Measurements from ENCODE around the gene HNMT.

HNMT gene

DNA sequence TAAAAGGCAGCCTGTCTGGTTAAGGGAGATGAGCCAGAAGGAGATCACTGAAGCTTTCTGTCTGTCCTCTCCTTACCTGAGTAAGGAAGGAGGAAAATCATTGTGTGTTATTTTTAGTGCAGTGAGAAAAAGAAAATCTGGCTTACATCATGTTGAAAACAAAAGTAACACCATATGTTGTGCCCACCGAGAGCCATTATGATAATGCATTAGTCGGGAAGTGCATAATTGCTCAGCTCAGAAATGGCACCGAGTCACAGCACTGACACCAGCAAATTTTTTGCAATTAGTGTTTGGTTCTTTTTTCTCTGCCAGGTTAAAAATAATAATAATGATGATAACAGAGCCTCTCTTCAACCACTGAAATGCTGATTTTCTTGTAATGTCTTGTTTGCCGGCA, 46.6 kb downstream of the HNMT start:
- no peak for DNase-seq (ENCODE audit: low read depth in 3 of 3, low spot score in 1 of 3)

DNA sequence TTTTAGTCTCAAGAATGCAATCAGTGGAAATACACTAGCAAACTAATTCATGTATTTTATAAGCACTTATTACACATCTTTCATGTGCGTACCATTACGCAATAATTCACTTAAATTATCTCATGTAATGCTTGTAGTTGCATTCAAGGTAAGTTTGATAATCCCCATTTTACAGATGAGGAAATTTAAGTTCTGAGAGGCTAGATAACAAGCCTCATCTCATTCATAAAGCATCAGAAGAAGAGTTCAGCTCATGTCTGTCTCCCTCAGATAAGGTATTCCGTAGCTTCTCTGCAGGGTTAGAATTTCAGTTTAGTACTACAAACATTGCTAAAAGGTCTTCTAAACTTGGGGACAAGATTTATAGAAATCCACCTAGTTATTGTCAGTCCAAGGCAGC, 47.8 kb downstream of the HNMT start:
- DNase-seq (ENCODE audit: low read depth in 3 of 3, low spot score in 1 of 3): no peak

DNA sequence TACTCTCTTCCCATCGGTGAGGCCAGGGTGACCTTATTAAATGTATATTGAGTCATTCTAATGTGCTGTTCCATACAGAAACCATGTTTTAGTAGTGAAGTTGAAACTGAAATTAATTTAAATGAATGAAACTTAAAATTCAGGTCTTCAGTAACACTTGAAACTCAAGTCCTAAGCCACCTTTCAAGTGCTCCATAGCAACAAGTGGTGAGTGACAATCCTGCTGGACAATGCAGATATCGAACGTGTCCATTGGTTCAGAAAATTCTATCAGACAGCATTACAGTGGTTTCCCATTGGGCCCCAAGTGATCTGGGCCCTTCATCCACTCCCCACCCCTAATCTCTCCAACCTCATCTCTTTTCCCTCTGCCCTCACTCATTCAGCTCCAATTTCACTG, 48.7 kb downstream of the HNMT start:
- no peak for DNase-seq (ENCODE audit: low read depth in 3 of 3, low spot score in 1 of 3)

DNA sequence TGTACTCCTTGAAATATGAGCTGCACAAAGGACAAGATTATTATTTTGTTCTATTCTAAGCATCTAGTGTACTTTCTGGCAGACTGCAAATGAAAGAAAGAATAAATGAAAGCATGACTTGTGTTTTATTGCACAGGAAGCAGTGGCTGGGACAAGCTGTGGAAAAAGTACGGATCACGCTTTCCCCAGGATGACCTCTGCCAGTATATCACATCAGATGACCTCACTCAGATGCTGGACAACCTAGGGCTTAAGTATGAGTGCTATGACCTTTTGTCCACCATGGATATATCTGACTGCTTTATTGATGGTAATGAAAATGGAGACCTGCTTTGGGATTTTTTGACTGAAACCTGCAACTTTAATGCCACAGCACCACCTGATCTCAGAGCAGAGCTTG, 49.4 kb downstream of the HNMT start:
- DNase-seq (ENCODE audit: low read depth in 3 of 3, low spot score in 1 of 3): no peak

DNA sequence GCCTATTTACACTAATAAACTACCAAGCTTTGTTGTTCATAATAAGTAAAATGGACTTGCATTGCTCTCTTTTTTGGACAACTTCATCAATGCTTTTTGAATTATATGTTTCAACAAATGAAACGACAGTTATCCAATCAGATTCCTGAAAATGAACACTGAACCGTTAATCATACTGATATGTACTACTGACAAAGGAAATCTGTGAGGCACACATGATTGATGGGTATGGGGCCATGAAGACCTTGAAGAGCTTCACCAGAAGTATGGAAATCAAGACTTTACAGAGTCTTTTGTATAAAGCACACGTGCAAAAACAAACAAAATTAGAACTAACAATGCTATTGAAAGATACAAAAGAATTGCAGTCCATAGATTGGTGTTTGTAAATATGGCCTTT, 51.2 kb downstream of the HNMT start:
- no peak for DNase-seq (ENCODE audit: low read depth in 3 of 3, low spot score in 1 of 3)

DNA sequence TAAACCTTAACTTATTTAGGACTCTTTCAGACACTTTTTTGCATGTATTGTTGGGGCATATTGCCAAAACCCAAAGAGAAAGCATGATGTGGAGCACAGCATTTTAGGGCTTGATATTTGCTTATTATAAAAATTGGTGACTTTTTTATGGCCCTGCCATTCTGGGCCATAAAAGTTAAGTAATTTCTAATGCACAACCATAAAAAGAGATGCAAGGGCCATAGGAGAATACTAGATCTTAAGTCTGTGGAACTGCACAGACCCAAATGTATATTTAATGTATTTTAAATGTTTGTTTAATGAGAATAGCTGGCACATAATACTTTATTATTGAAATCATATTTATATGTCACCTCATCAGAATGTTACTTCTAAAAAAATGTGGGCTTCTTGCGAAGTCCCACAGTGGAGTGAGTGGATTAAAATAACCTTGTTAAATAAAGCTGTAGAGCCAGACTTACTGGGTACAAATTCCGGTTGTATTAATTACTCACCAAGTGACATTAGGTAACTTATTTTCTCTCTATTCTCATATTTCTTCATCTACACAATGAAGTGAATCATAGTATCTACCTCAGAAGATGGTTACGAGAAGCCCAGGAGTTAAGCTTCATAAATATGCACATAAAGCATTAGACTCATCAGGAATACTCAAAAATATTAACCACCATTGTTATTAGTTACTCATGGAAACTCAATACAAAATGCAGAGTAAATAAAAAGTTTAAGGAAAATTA, 52.2 kb downstream of the HNMT start:
- DNase-seq (ENCODE audit: low read depth in 3 of 3, low spot score in 1 of 3): no peak

DNA sequence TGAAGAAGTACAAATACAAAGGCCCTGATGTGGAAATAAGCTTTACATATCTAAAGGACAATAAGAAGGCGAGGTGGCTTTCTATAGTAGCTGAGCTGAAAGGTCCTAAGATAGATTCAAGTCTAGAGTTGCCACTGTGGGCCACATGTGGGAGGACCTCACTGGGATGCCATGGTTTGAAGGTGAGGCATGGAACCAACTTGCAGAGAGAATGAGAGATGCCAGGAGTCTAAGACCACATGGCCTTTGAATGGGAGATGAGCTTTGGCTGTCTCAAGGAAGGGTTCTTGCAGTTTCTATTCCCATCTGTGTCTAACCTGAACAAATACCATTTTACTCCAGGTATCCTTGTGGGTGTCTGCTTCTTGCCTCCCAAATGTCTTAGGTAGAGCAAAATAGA, 53.6 kb downstream of the HNMT start:
- no peak for DNase-seq (ENCODE audit: low read depth in 3 of 3, low spot score in 1 of 3)

DNA sequence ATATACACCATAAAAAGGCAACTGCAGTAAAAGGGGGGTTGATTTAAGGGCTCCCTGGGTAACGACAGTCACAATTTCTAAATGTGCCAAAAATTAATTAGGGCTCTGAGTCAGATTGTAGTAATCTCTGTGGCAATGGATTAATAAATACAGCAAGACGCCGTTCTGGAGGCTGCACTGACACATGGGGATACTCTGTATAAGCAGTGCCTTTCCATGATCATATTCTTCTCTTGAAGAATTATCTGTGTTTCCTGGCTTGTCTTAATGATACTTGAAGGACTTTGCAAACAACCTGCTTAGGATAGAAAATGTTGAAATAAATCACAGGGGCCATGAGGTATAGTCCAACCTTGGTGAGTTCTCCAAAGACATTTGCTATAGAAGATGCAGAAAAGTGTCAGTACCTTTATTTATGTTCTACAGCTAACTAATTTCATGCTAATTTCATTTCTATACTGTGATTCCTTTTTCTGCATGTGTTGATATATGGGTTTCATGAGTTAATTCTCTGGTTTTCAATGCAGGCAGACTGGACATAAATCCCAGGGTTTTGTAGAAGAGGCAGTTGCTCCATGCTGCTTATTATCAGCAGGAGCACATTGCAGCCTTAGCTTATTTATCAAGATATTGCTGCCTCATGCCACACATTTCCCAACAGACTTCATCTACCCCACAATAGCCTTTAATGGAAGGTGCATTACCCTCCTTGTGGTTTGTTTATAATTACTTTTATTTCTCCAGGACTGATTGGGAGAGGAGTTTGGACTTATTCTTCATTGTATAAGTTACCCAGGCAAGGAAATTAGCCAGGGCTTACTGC, 54.8 kb downstream of the HNMT start:
- no peak for DNase-seq (ENCODE audit: low read depth in 3 of 3, low spot score in 1 of 3)

DNA sequence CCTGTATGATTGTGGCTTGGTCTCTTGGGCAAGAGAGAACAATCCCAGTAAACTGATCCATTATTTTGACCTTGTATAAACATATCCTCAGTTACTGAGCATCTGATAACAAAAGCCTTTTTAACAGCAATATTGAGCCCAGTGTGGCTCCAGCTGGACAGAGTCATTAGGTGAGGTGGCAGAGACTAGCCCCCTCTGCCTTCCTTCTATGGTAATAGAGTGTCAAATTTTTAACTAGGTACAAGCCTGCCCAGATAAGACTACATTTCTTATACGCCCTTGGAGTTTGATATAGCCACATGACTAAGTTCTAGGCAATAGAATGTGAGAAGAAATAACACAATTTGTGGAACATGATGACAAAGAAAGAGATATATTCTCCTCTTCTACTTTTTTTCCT, 56.2 kb downstream of the HNMT start:
- no peak for DNase-seq (ENCODE audit: low read depth in 3 of 3, low spot score in 1 of 3)

DNA sequence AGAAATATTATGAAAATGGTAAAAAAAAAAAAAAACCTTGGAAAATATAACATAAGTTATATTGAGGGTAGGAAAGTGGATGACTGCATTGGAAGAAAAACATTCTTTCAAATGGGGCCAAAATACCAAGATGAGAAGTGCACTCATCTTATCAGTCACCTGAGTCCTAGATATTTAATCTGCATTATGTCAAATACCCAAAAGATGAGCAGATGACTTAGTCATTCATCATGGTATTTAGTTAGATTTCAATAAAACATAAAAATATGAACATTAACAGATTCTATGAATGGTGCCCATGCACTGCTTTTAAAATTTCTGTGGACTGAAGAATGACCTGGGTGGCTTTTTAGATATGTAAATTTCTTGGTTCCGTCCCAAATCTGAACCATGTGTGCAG, 56.9 kb downstream of the HNMT start:
- DNase-seq (ENCODE audit: low read depth in 3 of 3, low spot score in 1 of 3): no peak

DNA sequence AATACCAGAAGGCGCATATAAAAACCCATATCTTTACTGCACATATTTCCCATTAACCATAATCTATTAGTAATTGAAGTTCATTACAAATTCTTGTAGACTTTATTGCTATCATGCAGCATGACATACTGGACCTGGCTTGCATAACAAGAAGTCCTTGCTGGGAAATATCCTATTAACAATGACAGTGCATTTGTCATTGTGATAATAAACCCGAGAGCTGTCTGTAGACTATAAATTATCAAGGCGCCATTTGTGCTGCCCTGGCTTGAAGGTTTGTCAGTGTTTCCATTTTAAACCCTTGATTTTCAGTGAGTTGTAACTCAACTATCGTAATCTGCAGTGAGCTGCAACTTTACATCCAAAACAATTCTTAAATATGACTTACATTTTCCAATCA, 59.0 kb downstream of the HNMT start:
- DNase-seq (ENCODE audit: low read depth in 3 of 3, low spot score in 1 of 3): no peak

DNA sequence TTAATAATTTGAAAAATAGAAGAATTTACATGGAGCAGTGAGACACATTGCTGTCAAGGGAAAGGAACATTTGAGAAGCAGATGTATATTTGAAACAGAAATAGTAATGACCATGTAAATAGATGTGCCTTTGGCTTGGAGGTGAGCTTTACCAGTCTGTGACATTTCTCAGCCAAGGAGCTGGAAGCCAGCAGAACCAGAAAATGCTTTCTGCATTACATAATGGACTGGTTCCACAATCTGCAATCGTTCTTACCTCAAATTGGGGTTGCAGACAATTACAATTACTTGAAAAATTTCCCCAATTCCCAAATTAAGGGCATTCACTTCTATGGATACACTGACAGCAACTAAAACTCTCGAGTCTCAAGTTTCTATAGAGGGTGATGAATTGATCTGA, 59.7 kb downstream of the HNMT start:
- DNase-seq (ENCODE audit: low read depth in 3 of 3, low spot score in 1 of 3): no peak

DNA sequence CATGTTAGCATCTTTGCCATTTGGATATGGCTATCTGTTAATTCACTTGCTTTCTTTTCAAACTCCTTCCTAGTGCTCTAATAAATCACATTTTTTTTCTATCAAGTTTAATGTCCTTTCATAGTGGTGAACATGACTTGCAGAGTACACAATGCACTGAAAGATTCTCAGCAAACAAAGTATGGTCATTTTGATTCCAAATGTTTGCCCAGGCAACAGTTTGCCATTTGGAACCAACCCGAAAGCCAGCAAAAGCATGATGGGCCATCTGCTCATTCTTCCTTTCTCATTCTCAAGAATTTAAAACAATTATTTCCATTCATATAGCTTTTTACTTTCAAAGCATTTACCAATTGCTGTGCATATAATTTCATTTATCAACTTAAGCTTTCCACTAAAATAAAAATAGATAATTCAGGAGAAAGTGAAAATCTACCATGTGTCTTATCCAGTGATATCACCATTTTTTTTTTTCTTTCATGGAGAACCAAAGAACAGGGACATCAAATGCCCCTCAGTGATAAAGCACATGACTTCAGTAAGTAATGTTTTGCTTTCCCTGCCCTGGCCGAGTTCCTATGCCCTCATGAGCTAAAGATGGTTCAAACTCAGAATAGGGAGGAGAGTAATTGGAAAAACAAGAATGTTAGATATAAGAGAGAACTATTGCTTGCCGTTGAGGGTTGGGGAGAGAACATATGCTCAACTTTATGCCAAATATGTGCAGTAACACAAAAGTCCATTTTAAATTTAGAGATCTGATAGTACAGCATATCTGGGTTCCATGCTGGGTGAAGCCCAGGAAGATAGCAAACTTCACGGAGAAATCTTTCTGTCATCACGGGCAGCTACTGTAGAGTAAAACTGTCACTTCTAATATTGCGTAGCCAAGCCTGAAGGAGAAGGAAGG, 62.1 kb downstream of the HNMT start:
- DNase-seq (ENCODE audit: low read depth in 3 of 3, low spot score in 1 of 3): no peak

DNA sequence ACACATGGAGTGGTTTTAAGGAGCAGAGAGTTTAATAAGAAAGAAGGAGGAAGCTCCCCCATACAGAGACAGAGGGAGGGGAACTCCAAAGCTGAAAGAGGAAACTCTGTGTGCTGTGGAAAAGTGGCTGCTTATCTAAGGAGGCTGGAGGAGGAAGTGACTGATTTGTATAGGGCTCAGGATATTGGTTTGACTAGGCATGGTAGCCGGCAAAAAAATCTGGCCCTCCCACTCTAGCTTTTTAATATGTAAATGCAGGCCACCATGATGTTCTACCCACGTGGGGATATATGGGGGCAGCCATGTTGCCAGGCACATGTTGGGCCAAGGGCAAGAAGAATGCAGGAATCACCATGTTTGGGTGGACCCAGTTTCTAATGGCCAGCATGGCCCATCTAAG, 64.3 kb downstream of the HNMT start:
- DNase-seq (ENCODE audit: low read depth in 3 of 3, low spot score in 1 of 3): no peak

DNA sequence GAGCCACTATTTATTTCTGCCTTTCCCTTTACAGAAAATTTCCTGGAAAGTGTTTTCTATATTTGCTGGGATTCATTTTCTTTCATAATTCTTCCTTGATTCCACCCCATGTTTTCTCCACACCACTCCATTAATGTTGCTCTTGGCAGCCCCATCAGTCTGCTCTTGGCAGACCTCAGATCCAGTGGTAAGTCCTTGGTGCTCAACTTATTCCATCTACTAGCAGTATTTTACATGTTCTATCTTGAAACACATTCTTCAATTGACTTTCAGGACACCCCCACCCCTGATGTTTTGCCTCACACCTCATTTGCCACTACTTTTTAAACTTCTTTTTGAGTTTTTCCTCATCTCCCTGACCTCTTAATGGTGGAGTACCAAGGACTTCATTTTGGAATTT, 65.0 kb downstream of the HNMT start:
- no peak for DNase-seq (ENCODE audit: low read depth in 3 of 3, low spot score in 1 of 3)

DNA sequence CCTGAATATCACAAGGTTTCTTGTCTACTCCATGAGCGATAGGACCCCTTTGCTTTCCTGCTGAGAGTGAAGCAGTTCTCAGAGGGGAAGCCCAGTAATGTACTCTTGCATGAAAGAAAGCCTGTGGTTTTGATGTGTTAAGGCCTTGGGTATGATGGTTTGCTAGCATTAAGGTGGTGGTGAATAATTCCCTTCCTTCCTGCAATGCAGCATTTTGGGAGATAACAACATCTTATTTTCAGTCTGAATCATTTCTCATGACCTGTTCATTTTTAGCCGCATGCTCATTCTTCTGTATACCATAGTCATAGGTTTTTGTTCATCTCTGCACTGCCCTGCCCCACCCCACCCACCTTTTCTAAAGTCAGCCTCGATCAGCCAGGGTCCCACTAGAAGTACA, 66.2 kb downstream of the HNMT start:
- DNase-seq (ENCODE audit: low read depth in 3 of 3, low spot score in 1 of 3): no peak

DNA sequence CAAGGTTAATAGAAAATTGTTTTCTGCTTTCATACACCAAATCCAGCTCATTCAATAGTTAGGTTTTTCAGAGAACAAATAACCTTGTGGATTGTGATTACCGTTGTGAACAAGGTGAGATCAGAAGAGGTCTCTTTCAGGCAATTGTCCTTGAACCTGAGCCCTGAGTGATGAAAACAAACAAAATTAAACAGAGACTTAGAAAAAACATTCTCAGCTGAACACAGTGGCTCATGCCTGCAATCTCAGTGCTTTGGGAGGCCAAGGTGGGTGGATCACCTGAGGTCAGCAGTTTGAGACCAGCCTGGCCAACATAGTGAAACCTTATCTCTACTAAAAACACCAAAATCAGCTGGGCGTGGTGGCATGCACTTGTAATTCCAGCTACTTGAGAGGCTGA, 68.1 kb downstream of the HNMT start:
- DNase-seq (ENCODE audit: low read depth in 3 of 3, low spot score in 1 of 3): no peak

DNA sequence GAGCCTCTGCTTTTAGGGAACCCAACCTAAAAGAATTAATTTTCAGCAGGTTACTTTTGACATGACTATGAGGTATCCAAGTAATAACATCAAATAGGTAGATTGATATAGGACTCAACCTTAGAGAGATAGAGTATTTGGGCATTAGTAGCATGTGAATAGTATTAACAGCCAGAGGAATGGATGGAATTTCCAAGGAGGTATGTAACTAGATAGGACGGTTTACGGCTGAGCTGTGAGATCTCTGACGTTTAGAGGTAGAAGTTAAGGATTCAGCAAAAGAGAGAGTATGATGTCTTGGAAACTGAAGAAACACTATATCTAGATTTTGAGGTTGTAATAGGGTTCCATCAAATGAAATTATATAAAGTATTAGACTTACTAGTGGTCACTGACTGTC, 70.3 kb downstream of the HNMT start:
- no peak for DNase-seq (ENCODE audit: low read depth in 3 of 3, low spot score in 1 of 3)

DNA sequence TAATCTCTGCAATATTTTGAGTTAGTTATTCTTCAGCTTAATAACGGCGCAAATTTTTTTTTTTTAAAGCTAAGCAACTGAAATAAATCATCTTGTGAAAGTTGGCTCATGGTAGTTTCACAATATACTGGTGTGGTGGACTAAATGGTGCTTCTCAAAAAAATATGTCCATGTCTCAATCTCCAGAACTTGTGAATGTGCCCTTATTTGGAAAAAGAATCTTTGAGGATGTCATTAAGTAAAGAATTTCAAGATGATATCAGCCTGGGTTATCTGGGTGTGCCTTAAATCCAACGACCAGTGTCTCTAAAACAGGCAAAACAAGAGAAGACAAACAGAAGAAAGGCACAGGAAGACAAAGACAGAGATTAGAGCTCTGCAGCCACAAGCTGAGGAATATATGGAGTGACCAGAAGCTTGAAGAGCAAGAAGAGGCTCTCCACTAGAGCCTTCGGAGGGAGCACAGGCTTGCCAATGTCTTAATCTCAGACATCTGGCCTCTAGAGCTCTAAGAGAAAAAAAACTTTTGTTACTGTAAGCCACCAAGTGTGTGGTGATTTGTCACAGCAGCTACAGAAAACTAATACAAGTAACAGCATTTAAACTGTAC, 71.4 kb downstream of the HNMT start:
- no peak for DNase-seq (ENCODE audit: low read depth in 3 of 3, low spot score in 1 of 3)

DNA sequence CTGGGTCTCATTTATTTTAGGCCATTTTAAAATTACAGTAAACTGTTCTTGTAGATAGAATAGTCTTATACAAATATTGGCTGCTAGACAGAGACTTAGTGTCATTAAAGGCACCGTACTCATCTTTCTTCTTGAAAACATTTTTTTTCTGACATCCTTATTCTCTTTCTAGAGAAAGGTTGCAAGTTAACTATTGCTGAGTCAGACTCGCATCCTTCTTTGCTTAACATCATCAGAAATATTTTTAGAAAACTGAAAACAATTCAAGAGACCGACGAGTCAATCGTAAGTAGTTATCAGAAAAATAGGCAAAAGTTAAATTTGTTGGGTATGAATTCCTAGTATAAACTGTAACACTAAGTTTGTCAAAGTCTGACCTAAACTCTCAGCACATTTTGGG, 72.2 kb downstream of the HNMT start:
- no peak for DNase-seq (ENCODE audit: low read depth in 3 of 3, low spot score in 1 of 3)

DNA sequence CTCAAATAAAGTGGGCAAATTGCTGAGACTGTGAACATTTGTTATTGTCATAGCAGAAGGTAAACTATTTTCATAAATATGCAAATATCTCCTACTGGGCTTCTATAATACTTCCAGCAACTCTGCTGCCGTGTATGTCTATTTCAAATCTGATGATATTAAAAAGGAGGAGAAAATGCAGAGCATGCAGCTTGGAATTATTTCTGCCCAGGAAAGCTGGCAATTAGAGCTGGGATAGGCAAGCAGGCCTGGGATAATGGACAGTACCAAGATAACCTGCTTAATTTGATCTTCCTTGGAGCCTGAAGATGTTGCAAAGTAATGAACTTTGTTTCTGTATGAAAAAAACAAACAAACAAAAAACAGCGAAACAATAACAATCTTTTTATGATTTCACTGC, 72.8 kb downstream of the HNMT start:
- DNase-seq (ENCODE audit: low read depth in 3 of 3, low spot score in 1 of 3): no peak

Data from stimulated activated CD4-positive, alpha-beta T cell treated with anti-CD3 and anti-CD28 coated beads, TNF-alpha, amount 100 ng/mL, for 1 hour (primary cell).